NCI-H2227 treated with DMSO at 0.1 percent for 48 hours (cell line): ENCODE data around the gene LSM12.

Source experiments
- DNase-seq: peaks from one replicate; lab custom pipeline; 2025; lab: John Stamatoyannopoulos, UW

The LSM12 gene

DNA sequence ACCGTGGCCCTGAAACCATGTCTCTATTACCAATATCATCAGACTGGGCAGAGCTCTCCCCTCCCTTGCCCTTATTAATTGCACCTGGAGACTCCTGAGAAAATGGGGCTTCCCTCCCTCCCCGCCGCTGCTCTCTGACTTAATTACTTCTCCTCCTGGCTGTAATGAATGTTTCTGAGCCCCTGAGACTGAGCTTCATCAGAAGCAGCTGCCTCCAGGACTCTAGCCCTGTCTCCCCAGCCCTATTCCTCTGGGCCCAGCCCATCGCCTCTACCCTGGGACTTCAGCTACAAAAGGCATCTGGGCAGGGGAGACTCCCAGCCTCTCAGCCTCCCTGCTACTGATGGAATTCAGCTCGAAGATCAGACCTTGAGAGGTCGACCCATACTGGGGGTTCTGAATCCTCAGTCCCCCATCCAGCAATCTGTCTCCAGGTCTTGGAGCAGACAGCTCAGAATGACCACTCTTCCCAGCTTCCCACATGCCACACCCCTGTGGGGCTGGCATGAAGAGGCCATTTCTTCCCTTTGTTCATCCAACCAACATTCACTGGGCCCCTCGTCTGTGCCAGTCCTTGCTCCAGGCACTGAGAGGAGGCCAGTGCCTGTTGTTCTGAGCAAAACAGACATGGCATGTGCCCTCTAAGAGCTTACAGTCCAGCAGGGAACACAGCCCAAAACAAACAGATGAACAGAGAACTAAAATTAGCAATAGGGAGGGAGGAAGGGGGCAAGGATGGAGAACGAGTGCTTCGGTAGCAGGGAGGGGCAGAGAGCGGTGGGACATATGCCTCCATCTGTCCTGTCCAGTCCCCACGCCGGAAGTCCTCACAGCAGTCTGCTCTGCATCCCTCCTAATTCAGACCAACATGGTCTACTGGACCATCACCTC is 79.1 kb downstream of the LSM12 start:
- DNase-seq: no peak

DNA sequence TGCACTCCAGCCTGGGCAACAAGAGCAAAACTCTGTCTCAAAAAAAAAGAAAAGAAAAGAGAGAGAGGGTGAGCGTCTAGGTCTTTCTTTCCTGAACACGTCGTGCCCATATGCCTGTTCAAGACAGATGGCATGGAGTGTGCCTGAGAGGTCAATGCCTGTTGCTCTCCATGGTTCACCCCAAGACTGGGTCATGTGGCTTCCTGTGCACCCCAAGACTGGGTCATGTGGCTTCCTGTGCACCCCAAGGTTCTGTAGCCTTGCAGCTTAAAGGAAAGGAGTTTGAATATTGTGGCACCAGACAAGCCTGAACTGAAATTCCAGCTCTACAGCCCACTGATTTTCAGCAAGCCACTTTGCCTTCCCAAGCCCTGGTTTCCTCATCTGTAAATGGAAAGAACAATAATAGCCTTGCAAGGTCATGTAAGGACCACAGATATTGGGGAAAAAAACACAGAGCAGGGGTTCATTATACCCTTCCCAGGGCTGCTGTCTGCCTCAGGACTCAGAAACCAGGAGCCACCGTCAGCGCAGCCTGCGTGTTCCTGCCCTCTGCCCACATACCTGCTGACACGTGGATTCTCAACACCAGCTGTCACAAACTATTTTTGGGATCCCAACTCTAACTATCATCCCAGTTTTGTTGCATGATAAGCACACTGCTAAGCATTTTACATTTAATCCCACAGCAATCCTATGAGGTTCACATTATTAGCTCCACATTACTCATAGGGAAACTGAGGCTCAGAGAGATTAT is 80.1 kb downstream of the LSM12 start:
- no peak for DNase-seq

DNA sequence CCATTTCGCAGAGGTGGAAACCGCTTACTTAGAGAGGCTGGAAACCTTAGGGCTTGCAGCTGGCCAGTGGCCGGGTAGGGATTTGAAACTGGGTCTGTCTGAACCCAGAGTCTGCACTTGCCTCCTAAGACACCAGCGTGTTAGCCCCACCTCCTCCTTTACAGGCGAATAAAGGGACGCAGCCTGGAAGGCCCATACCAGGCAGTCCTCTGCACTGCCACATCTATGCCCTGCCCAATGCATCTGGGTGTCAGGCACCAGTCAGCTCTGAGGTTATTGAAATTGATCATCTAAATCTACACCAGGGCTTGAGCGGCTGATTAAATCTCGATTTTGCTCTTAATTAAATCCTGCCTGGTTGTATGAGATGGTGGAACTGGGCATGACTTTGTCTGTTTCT is 82.0 kb downstream of the LSM12 start:
- DNase-seq: no peak
